ENCODE measurements around the gene ZNF398. TPM values are rescaled to one million over a fixed set of nuclear protein-coding genes. Genes with fewer than 3 reads are reported as not detected.

The ZNF398 gene
- total and polyA plus RNA-seq, 2 of the 13 experiments (the other 11 are each of a cell fraction or from before 2014, with no cell fraction given): 3.0 to 8.9 TPM

GRCh38 chr7:149195180-149196150 is 48.2 kb downstream of the ZNF398 start, which contains the start of gene ZNF282 (continued):
- TF ChIP-seq PLSCR1 (CRISPR knock-in tag; IDR thresholded peaks at IDR 0.05; ENCODE audit: borderline replicate concordance): no peak
- TF ChIP-seq MBNL3 (CRISPR knock-in tag; conservative IDR thresholded peaks at IDR 0.05): no peak
- 0 out of 2 replicates have a peak, but pooled peaks have one; percentile 43 for TF ChIP-seq ETV5 (CRISPR knock-in tag; IDR thresholded peaks at IDR 0.05; ENCODE audit: borderline replicate concordance)
- TF ChIP-seq TBP (CRISPR knock-in tag; IDR thresholded peaks at IDR 0.05): no peak
- TF ChIP-seq ZBTB2 (CRISPR knock-in tag; IDR thresholded peaks at IDR 0.05; ENCODE audit: low read depth): no peak; the same call in 1 of the 2 replicates
- TF ChIP-seq DR1 (CRISPR knock-in tag; IDR thresholded peaks at IDR 0.05): peak; percentile 78
- TF ChIP-seq ARNT (IDR thresholded peaks at IDR 0.05): no peak
- TF ChIP-seq ZNF441 (CRISPR knock-in tag; IDR thresholded peaks at IDR 0.05; ENCODE audit: borderline replicate concordance): peak; percentile 50
- TF ChIP-seq SMAD3 (CRISPR knock-in tag; IDR thresholded peaks at IDR 0.05): peak; percentile 80
- peak; percentile 86 for TF ChIP-seq THAP11 (CRISPR knock-in tag; IDR thresholded peaks at IDR 0.05)
- TF ChIP-seq EEA1 (CRISPR knock-in tag; IDR thresholded peaks at IDR 0.05; ENCODE audit: borderline replicate concordance): no peak
- TF ChIP-seq CERS6 (CRISPR knock-in tag; IDR thresholded peaks at IDR 0.05): no peak
- no peak for TF ChIP-seq ATRX (CRISPR knock-in tag; IDR thresholded peaks at IDR 0.05; ENCODE audit: borderline replicate concordance)
- TF ChIP-seq E2F2 (CRISPR knock-in tag; IDR thresholded peaks at IDR 0.05; ENCODE audit: borderline replicate concordance): peak; percentile 87; the same call in 1 of the 2 replicates
- TF ChIP-seq ZBTB26 (CRISPR knock-in tag; IDR thresholded peaks at IDR 0.05; ENCODE audit: borderline replicate concordance): 0 out of 2 replicates have a peak, but pooled peaks have one; percentile 46
- no peak for TF ChIP-seq PCBP2 (optimal IDR thresholded peaks at IDR 0.05; ENCODE audit: low read depth, low read length, poor library complexity, severe bottlenecking)
- no peak for TF ChIP-seq PAWR (CRISPR knock-in tag; IDR thresholded peaks at IDR 0.05; ENCODE audit: borderline replicate concordance)
- peak; percentile 72; the same call in 1 of the 2 replicates for TF ChIP-seq PBX3 (CRISPR knock-in tag; IDR thresholded peaks at IDR 0.05; ENCODE audit: borderline replicate concordance)
